ENCODE data around the gene SLC49A3. TPM values are rescaled to one million over a fixed set of nuclear protein-coding genes. Genes with fewer than 3 reads are reported as not detected.

SLC49A3 gene
- total RNA-seq, 1 experiment from 2014 or later, result 6.9 TPM

DNA sequence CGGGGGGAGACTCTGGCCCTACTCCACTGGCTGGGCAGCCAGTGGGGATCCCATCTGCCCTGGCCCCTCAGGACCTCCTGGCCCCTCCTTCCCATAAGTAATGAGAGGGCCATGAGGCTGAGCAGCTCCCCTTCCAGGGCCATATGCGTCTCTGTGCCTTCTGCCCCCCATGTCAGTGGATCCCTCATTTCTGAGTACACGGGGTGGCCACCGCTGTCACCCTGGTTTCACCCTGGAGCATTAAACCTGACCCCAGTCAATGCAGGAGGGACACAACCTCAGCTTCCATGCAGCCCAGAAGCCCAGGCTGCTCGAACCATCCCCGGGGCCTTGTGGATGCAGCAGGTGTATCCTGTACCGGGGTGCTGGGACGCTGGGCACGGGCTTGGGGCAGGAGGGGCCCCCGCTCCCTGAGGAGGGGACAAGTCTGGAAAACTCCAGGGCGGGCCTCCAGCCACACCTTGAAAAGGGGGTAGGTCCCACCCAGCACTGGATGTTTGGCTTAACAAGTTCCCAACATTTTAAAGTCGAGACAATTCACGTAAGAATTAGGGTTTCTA is 39.1 kb downstream of the SLC49A3 start:
- no peak overlapping the region for H2BK15ac ChIP-seq (ENCODE audit: low read depth, low read length)
- H3K79me2 ChIP-seq (ENCODE audit: insufficient read depth, low read length), result no peaks in the 10 kb centered on the region
- no peak overlapping the region for H3K23ac ChIP-seq (ENCODE audit: insufficient read length, low read depth, low read length)
- H3K9ac ChIP-seq (ENCODE audit: extremely low read depth, insufficient read length, low read length), result no peak overlapping the region
- H2AK5ac ChIP-seq (ENCODE audit: insufficient read length, low read length), result no peak overlapping the region
- no peak overlapping the region for H4K8ac ChIP-seq (replicated peaks; ENCODE audit: insufficient read length, low read depth, low read length)
- H3K9me3 ChIP-seq (ENCODE audit: control insufficient read depth, low read depth, low read length), result no peaks in the 10 kb centered on the region
- H4K5ac ChIP-seq (ENCODE audit: insufficient read length, low read depth, low read length), result no peak overlapping the region
- no peak overlapping the region for H3K27ac Mint-ChIP-seq
- DNase-seq, result no peak
- no peak overlapping the region for H2BK20ac ChIP-seq (ENCODE audit: low read depth, low read length, poor library complexity, severe bottlenecking)
- H3K4me1 Mint-ChIP-seq, result peaks cover 5 to 25% of the 10 kb centered on the region in 2 experiments; a peak in 3 of 4 replicates
- no peaks in the 10 kb centered on the region for H3K23me2 ChIP-seq (ENCODE audit: insufficient read length, low read depth, low read length, poor library complexity, severe bottlenecking)
- H3K18ac ChIP-seq (ENCODE audit: insufficient read length, low read depth, low read length), result no peak overlapping the region
- peaks cover 0 to 3% of the 10 kb centered on the region in 2 experiments; a peak in 3 of 5 replicates for H3K9me3 Mint-ChIP-seq
- H3K27me3 ChIP-seq (ENCODE audit: insufficient read depth, low read length), result no peaks in the 10 kb centered on the region
- H2BK120ac ChIP-seq (ENCODE audit: low read depth, low read length, poor library complexity, severe bottlenecking), result no peak overlapping the region
- no peak overlapping the region for H2BK12ac ChIP-seq (ENCODE audit: insufficient read length, low read depth, low read length)
- H3T11ph ChIP-seq (ENCODE audit: low read length), result no peak overlapping the region
- no peak overlapping the region for H2BK5ac ChIP-seq (ENCODE audit: insufficient read length, low read length)
- TF ChIP-seq CTCF (conservative IDR thresholded peaks at IDR 0.05), result no peak
- no CpG with 5 or more reads among the region's 13 CpGs for WGBS (ENCODE audit: extremely low coverage, insufficient read length, low lambda C conversion rate)
- H3K4me1 ChIP-seq (ENCODE audit: insufficient read depth, low read length), result no peaks in the 10 kb centered on the region
- H3K27ac ChIP-seq (ENCODE audit: insufficient read length, low read depth, low read length), result no peak overlapping the region
- no peak overlapping the region for H3K14ac ChIP-seq (ENCODE audit: insufficient read depth, low read length)
- H3K36me3 Mint-ChIP-seq (ENCODE audit: insufficient read depth in 1 of 3, low read depth in 3 of 3), result no peaks in the 10 kb centered on the region
- H3K4ac ChIP-seq (ENCODE audit: low read depth, low read length), result no peak overlapping the region
- no peak overlapping the region for H3K4me2 ChIP-seq (ENCODE audit: insufficient read depth, insufficient read length, low read length)
- no peaks in the 10 kb centered on the region for H3K79me1 ChIP-seq (ENCODE audit: insufficient read depth, low read depth, low read length, poor library complexity, severe bottlenecking)
- peaks cover 3% of the 10 kb centered on the region for H3K27me3 Mint-ChIP-seq (ENCODE audit: low read depth)
- H4K91ac ChIP-seq (ENCODE audit: insufficient read length, low read depth, low read length), result no peak overlapping the region
- no peaks in the 10 kb centered on the region for H4K20me1 ChIP-seq (ENCODE audit: control insufficient read depth, insufficient read depth, insufficient read length)
- no peak overlapping the region for H3K4me3 Mint-ChIP-seq
- H3K56ac ChIP-seq (ENCODE audit: insufficient read length, low read depth, low read length), result no peak overlapping the region
- H2AFZ ChIP-seq (ENCODE audit: low read length), result no peak overlapping the region
